ENCODE data around the gene TXNRD1.
A peak's percentile ranks its signal among the peaks of the same experiment; 100 is the strongest.
"Not testable (repeated sequence)": the region's sequence is repeated elsewhere in the genome, so short reads cannot be mapped to it uniquely, and the experiment has no call there.

TXNRD1 gene

DNA sequence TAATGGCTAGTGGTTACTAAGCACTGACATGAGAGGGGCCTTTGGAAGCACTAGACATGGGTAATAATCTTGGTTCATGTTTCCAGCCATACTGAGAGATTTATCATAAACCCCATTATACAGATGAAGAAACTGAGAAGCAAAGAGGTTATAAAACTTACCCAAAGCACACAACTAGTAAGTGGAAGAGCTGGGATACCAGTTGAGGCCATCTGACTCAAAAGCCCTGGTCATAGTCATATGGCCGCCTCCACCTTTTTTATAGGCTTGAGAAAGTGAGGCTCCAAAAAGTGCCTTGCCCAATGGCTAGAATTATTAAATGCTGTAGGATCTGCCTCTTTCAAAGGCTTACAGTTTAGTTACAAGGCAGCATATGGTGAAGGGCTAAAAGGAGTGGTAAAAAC is 944 bp downstream of the TXNRD1 start:
- Histone ChIP-seq H3K9me3 (ENCODE audit: control insufficient read depth in 5 of 5, low read length in 5 of 5) (no peaks in the 10 kb centered on the region), H3K9ac (ENCODE audit: low read length in 5 of 5) (peak overlapping the region in 4 of 5 donors; percentile 74 to 91 (median 80)), H3K36me3 (ENCODE audit: control insufficient read depth in 5 of 5, insufficient read depth in 5 of 5, low read length in 5 of 5) (no peaks in the 10 kb centered on the region), H3K4me1 (ENCODE audit: control insufficient read depth in 5 of 5, insufficient read depth in 5 of 5, low read length in 5 of 5) (peaks cover 0 to 27% (median 20%) of the 10 kb centered on the region in 5 donors), H3K27ac (ENCODE audit: low read depth, low read length) (peak overlapping the region; percentile 54), H3K27me3 (ENCODE audit: control insufficient read depth in 5 of 5, insufficient read depth in 4 of 5, low read length in 5 of 5) (no peaks in the 10 kb centered on the region), H3K4me3 (ENCODE audit: low read depth in 1 of 5, low read length in 5 of 5) (peak overlapping the region; percentile 51 to 83 (median 69))

DNA sequence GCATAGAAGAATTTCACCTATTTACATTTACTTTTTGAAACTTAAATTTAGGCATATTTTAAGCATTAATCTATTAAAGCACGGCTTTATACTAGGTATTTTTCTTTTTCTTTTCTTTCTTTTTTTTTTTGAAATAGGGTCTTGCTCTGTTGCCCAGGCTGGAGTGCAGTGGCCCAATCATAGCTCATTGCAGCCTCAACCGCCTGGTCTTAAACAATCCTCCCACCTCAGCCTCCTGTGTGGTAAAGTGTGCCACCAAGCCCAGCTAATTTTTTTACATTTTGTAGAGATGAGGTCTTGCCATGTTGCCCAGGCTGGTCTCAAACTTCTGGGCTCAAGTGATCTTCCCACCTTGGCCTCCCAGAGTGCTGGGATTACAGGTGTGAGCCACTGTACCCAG is 2.9 kb downstream of the TXNRD1 start:
- Histone ChIP-seq H3K9ac (ENCODE audit: low read length in 5 of 5) (peak overlapping the region in 1 of 5 donors; percentile 15), H3K27ac (ENCODE audit: low read depth, low read length) (peak overlapping the region; percentile 72), H3K4me1 (ENCODE audit: control insufficient read depth in 5 of 5, insufficient read depth in 5 of 5, low read length in 5 of 5) (peaks cover 0 to 27% (median 20%) of the 10 kb centered on the region in 5 donors)
- not testable (repeated sequence) for H3K9me3 ChIP-seq (ENCODE audit: control insufficient read depth in 5 of 5, low read length in 5 of 5); H3K4me3 ChIP-seq (ENCODE audit: low read depth in 1 of 5, low read length in 5 of 5); H3K36me3 ChIP-seq (ENCODE audit: control insufficient read depth in 5 of 5, insufficient read depth in 5 of 5, low read length in 5 of 5); H3K27me3 ChIP-seq (ENCODE audit: control insufficient read depth in 5 of 5, insufficient read depth in 4 of 5, low read length in 5 of 5)

DNA sequence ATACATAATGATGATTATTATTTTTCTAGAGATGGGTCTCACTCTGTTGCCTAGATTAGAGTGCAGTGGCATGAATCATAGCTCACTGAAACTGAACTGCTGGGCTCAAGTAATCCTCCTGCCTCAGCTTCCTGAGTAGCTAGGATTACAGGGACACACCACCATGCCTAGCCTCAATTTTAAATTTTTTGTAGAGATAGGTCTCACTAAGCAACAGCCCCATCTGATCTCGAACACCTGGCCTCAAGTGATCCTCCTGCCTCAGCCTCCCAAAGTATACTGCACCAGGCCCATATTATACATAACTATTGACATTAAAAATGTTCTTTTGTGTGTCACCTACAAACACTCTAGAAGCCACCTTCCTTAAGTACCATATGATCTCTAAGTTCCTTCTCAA is 3.4 kb downstream of the TXNRD1 start:
- no peaks in the 10 kb centered on the region for H3K36me3 ChIP-seq (ENCODE audit: control insufficient read depth in 5 of 5, insufficient read depth in 5 of 5, low read length in 5 of 5)
- no peak overlapping the region for H3K4me3 ChIP-seq (ENCODE audit: low read depth in 1 of 5, low read length in 5 of 5)
- peaks cover 0 to 27% (median 20%) of the 10 kb centered on the region in 5 donors for H3K4me1 ChIP-seq (ENCODE audit: control insufficient read depth in 5 of 5, insufficient read depth in 5 of 5, low read length in 5 of 5)
- H3K9me3 ChIP-seq (ENCODE audit: control insufficient read depth in 5 of 5, low read length in 5 of 5), result no peaks in the 10 kb centered on the region
- H3K27me3 ChIP-seq (ENCODE audit: control insufficient read depth in 5 of 5, insufficient read depth in 4 of 5, low read length in 5 of 5), result no peaks in the 10 kb centered on the region
- peak overlapping the region; percentile 72 for H3K27ac ChIP-seq (ENCODE audit: low read depth, low read length)
- H3K9ac ChIP-seq (ENCODE audit: low read length in 5 of 5), result peak overlapping the region in 1 of 5 donors; percentile 15

DNA sequence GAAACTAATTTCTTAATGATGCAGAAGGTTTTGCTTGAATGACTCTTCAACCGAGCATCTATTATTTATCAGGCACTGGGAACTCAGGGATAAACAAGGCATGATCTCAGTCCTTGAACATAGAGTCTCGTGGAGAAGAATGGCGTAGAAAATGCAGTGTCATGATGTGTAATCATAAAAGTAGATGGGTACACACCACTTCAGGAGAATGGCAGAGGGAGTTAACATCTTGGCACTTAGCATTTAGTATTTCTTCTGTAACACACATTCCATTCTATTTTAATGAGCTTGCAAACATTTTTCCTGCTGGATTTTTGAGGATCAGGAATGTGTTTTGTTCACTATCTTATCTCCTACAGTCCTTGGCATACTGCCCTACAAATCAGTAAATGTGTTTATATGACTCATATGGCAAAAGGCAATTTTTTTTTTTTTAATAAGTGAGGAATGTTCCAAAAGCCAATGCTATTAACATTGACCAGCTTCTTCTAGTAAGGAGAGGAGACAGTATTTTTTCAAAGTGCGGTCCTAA is 3.8 kb downstream of the TXNRD1 start:
- H3K4me1 ChIP-seq (ENCODE audit: control insufficient read depth in 5 of 5, insufficient read depth in 5 of 5, low read length in 5 of 5), result peaks cover 0 to 27% (median 20%) of the 10 kb centered on the region in 5 donors
- no peaks in the 10 kb centered on the region for H3K36me3 ChIP-seq (ENCODE audit: control insufficient read depth in 5 of 5, insufficient read depth in 5 of 5, low read length in 5 of 5)
- peak overlapping the region; percentile 72 for H3K27ac ChIP-seq (ENCODE audit: low read depth, low read length)
- no peaks in the 10 kb centered on the region for H3K9me3 ChIP-seq (ENCODE audit: control insufficient read depth in 5 of 5, low read length in 5 of 5)
- no peaks in the 10 kb centered on the region for H3K27me3 ChIP-seq (ENCODE audit: control insufficient read depth in 5 of 5, insufficient read depth in 4 of 5, low read length in 5 of 5)
- H3K4me3 ChIP-seq (ENCODE audit: low read depth in 1 of 5, low read length in 5 of 5), result no peak overlapping the region
- peak overlapping the region in 1 of 5 donors; percentile 57 for H3K9ac ChIP-seq (ENCODE audit: low read length in 5 of 5)

DNA sequence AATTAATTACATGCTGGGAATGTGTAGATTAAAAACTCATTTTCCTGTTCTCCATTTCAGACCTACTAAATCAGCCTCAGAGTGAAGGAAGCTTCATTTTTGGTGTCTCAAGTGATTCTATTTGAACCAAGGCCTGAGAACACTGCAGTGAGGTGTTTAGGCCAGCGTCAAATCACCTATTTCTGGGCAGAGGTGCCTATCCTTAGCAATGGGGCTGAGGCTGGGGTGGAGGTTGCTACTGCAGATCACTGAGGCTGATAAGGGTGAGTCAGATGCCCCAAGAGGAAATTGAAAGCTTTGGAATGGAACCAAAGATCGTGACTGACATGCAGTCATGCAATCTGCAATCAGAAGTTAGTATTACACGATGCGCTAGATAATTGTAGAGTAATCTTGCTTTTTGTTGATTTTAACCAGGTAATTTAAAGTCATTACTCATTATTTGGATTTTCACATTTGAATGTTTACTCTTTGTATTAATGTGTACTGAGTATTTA is 4.4 kb downstream of the TXNRD1 start:
- no peaks in the 10 kb centered on the region for H3K27me3 ChIP-seq (ENCODE audit: control insufficient read depth in 5 of 5, insufficient read depth in 4 of 5, low read length in 5 of 5)
- H3K9me3 ChIP-seq (ENCODE audit: control insufficient read depth in 5 of 5, low read length in 5 of 5), result no peaks in the 10 kb centered on the region
- peak overlapping the region; percentile 72 for H3K27ac ChIP-seq (ENCODE audit: low read depth, low read length)
- peak overlapping the region in 2 of 5 donors; percentile 13 to 57 for H3K9ac ChIP-seq (ENCODE audit: low read length in 5 of 5)
- peak overlapping the region in 1 of 5 donors; percentile 12 for H3K4me3 ChIP-seq (ENCODE audit: low read depth in 1 of 5, low read length in 5 of 5)
- H3K4me1 ChIP-seq (ENCODE audit: control insufficient read depth in 5 of 5, insufficient read depth in 5 of 5, low read length in 5 of 5), result peaks cover 0 to 27% (median 20%) of the 10 kb centered on the region in 5 donors
- H3K36me3 ChIP-seq (ENCODE audit: control insufficient read depth in 5 of 5, insufficient read depth in 5 of 5, low read length in 5 of 5), result no peaks in the 10 kb centered on the region

DNA sequence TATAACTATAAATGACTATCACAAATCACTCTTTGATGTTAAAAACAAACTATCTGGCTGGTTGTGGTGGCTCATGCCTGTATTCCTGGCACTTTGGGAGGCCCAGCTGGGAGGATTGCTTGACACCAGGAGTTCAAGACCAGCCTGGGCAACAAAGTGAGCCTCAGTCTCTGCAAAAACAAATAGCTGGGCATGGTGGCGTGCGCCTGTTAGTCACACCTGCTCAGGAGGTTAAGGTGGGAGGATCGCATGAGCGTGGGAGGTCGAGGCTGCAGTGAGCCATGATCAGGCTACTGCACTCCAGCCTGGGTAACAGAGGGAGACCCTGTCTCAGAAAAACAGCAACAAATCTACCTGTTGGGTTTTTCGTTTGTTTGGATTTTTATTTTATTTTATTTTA is 5.4 kb downstream of the TXNRD1 start:
- Histone ChIP-seq H3K36me3 (ENCODE audit: control insufficient read depth in 5 of 5, insufficient read depth in 5 of 5, low read length in 5 of 5) (no peaks in the 10 kb centered on the region), H3K4me3 (ENCODE audit: low read depth in 1 of 5, low read length in 5 of 5) (no peak overlapping the region), H3K27me3 (ENCODE audit: control insufficient read depth in 5 of 5, insufficient read depth in 4 of 5, low read length in 5 of 5) (no peaks in the 10 kb centered on the region), H3K9me3 (ENCODE audit: control insufficient read depth in 5 of 5, low read length in 5 of 5) (no peaks in the 10 kb centered on the region), H3K9ac (ENCODE audit: low read length in 5 of 5) (no peak overlapping the region), H3K4me1 (ENCODE audit: control insufficient read depth in 5 of 5, insufficient read depth in 5 of 5, low read length in 5 of 5) (peaks cover 0 to 19% (median 13%) of the 10 kb centered on the region in 5 donors), H3K27ac (ENCODE audit: low read depth, low read length) (no peak overlapping the region)

DNA sequence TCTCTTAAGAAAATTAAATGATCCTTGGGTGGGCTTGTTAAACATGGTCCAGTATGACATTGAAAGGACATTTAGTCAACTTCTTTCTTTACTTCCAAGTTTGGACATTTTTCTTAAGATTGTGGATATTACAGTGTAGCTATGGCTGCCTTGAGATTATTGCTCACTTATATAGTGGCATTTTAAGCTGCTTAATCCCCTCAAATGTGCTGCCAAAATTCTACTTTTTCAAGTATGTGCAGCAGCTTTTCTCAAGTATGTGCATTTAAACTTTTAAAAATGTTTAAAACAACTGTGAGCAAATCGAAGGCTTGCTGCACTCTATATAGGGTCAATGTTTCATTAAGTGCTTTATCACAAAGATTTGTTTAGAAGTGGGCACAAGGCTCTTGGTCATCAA is 7.4 kb downstream of the TXNRD1 start:
- no peak overlapping the region for H3K9ac ChIP-seq (ENCODE audit: low read length in 5 of 5)
- H3K27me3 ChIP-seq (ENCODE audit: control insufficient read depth in 5 of 5, insufficient read depth in 4 of 5, low read length in 5 of 5), result no peaks in the 10 kb centered on the region
- peaks cover 0 to 13% (median 8%) of the 10 kb centered on the region in 5 donors for H3K4me1 ChIP-seq (ENCODE audit: control insufficient read depth in 5 of 5, insufficient read depth in 5 of 5, low read length in 5 of 5)
- no peaks in the 10 kb centered on the region for H3K9me3 ChIP-seq (ENCODE audit: control insufficient read depth in 5 of 5, low read length in 5 of 5)
- no peak overlapping the region for H3K4me3 ChIP-seq (ENCODE audit: low read depth in 1 of 5, low read length in 5 of 5)
- no peak overlapping the region for H3K27ac ChIP-seq (ENCODE audit: low read depth, low read length)
- H3K36me3 ChIP-seq (ENCODE audit: control insufficient read depth in 5 of 5, insufficient read depth in 5 of 5, low read length in 5 of 5), result no peaks in the 10 kb centered on the region

DNA sequence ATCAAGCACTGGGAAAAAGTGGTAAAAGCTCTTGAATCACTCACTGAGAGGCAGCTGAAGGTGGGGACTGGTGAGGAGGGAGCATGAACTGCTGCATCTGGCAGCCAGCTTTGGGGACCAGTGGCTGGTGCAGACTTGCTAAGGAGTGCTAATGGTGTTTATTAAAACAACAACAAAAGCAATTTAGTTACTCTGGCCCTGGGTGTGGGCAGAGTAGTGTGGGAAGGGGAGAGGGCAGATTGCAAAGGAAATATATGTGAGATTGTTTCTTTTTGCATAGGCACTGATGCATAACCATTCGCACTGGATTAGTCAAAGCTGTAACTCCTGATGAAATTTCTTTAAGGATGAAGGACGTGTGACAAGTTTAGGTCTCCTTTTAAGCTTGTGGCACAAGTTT is 8.1 kb downstream of the TXNRD1 start:
- no peak overlapping the region for H3K9ac ChIP-seq (ENCODE audit: low read length in 5 of 5)
- no peaks in the 10 kb centered on the region for H3K9me3 ChIP-seq (ENCODE audit: control insufficient read depth in 5 of 5, low read length in 5 of 5)
- peaks cover 0 to 13% (median 8%) of the 10 kb centered on the region in 5 donors for H3K4me1 ChIP-seq (ENCODE audit: control insufficient read depth in 5 of 5, insufficient read depth in 5 of 5, low read length in 5 of 5)
- H3K27ac ChIP-seq (ENCODE audit: low read depth, low read length), result no peak overlapping the region
- no peaks in the 10 kb centered on the region for H3K36me3 ChIP-seq (ENCODE audit: control insufficient read depth in 5 of 5, insufficient read depth in 5 of 5, low read length in 5 of 5)
- no peaks in the 10 kb centered on the region for H3K27me3 ChIP-seq (ENCODE audit: control insufficient read depth in 5 of 5, insufficient read depth in 4 of 5, low read length in 5 of 5)
- H3K4me3 ChIP-seq (ENCODE audit: low read depth in 1 of 5, low read length in 5 of 5), result no peak overlapping the region

DNA sequence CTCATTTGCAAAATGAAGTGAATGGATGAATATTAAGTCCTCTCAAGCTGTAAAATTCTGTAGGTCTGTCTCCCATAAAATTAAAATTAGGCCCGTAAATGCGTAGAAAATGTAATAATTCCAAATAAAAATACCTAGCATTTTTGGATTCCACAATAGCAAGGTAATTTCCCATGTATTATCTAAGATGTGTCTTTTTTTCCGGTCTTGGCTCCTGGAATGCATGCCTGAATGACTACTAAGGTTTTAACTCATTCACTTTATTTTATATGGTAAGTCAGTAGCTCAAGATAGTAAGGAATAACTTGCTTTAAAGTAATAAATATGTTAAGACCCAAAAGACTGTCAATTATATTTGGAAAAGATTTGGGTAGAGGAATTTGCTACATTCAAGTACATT is 11.1 kb downstream of the TXNRD1 start:
- Histone ChIP-seq H3K27ac (ENCODE audit: low read depth, low read length) (no peak overlapping the region), H3K9ac (ENCODE audit: low read length in 5 of 5) (no peak overlapping the region), H3K4me1 (ENCODE audit: control insufficient read depth in 5 of 5, insufficient read depth in 5 of 5, low read length in 5 of 5) (no peaks in the 10 kb centered on the region), H3K4me3 (ENCODE audit: low read depth in 1 of 5, low read length in 5 of 5) (no peak overlapping the region), H3K9me3 (ENCODE audit: control insufficient read depth in 5 of 5, low read length in 5 of 5) (no peaks in the 10 kb centered on the region), H3K27me3 (ENCODE audit: control insufficient read depth in 5 of 5, insufficient read depth in 4 of 5, low read length in 5 of 5) (no peaks in the 10 kb centered on the region), H3K36me3 (ENCODE audit: control insufficient read depth in 5 of 5, insufficient read depth in 5 of 5, low read length in 5 of 5) (no peaks in the 10 kb centered on the region)

DNA sequence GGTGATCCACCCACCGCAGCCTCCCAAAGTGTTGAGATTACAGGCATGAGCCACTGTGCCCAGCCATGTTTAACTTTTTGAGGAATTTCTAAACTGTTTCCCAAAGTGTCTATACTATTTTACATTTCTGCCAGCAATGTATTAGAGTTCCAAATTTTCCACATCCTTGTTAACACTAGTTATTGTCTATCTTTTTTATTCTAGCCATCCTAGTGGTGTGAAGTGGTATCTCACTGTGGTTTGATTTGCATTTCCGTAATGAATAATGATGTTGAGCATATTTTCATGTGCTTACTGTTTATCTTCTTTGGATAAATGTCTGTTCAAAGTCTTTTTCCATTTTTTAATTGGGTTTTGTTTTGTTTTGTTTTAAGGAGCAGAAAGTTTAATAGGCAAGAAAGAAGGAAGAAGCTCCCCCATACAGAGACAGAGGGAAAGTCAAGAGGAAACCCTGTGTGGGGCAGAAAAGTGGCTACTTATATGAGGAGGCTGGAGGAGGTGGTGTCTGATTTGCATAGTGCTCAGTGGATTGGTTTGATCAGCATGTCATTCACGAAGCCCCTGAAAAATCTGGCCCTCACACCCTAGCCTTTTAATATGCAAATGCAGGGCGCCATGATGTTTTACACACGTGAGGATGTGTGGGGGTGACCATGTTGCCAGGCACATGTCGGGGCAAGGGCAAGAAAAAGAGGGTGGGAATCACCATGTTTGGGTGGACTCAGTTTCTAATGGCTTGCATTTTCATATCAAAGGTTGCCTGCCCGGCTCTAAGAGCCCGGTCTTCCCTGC is 14.9 kb downstream of the TXNRD1 start:
- Histone ChIP-seq H3K36me3 (ENCODE audit: control insufficient read depth in 5 of 5, insufficient read depth in 5 of 5, low read length in 5 of 5) (no peaks in the 10 kb centered on the region), H3K27ac (ENCODE audit: low read depth, low read length) (no peak overlapping the region), H3K9ac (ENCODE audit: low read length in 5 of 5) (no peak overlapping the region), H3K9me3 (ENCODE audit: control insufficient read depth in 5 of 5, low read length in 5 of 5) (peaks cover 0 to 19% (median 16%) of the 10 kb centered on the region in 5 donors), H3K4me1 (ENCODE audit: control insufficient read depth in 5 of 5, insufficient read depth in 5 of 5, low read length in 5 of 5) (no peaks in the 10 kb centered on the region), H3K4me3 (ENCODE audit: low read depth in 1 of 5, low read length in 5 of 5) (no peak overlapping the region), H3K27me3 (ENCODE audit: control insufficient read depth in 5 of 5, insufficient read depth in 4 of 5, low read length in 5 of 5) (no peaks in the 10 kb centered on the region)

Data from subcutaneous abdominal adipose tissue (tissue), 5 donors.